SH-SY5Y (cell line): ENCODE results near the gene LRRC8C.

Experiments
- GATA2 ChIP-seq: IDR thresholded peaks from 2 replicates; pipeline ENCODE4 v1.6.1; 2011; ENCODE audit warnings: mild to moderate bottlenecking, low read depth, low read length
- GATA3 ChIP-seq: IDR thresholded peaks from 2 replicates; pipeline ENCODE4 v1.6.1; 2011; ENCODE audit warnings: low read depth, mild to moderate bottlenecking, low read length, moderate library complexity

DNA sequence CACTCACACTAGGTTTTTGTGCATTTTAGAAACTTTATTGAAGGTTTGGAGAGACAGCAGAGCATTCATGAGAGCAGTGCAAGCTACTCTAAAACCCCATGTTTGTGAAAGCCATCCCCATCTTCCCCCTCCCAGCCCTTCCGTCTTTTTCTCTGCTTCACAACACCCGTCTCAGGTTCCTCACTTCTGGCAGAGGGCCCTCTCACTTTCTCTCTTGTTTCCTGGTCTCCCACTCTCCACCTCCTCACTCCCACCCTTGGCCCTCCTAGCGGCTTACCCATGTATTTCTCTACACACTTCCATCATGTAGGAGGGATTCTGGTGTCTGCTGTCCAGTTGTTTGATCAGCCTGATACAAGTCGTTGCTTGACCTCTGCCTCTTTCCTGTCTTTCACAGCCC lies 92.7 kb downstream of the LRRC8C start:
- TF ChIP-seq GATA3 (no peak), GATA2 (no peak)
